HG03558 (cell line): ENCODE measurements around the gene ARL5A.

ENCODE experiments used
- ATAC-seq: cut with Tn5 transposase; IDR thresholded peaks from one replicate; pipeline ENCODE4 v1.9.1; 2021; ENCODE audit warnings: moderate number of reproducible peaks; ENCODE audit not compliant: unreplicated experiment; ENCODE audit errors: extremely low read depth

The ARL5A gene

GRCh38 chr2:151841047-151841424, 12.8 kb upstream of the ARL5A start:
- no peak for ATAC-seq

DNA sequence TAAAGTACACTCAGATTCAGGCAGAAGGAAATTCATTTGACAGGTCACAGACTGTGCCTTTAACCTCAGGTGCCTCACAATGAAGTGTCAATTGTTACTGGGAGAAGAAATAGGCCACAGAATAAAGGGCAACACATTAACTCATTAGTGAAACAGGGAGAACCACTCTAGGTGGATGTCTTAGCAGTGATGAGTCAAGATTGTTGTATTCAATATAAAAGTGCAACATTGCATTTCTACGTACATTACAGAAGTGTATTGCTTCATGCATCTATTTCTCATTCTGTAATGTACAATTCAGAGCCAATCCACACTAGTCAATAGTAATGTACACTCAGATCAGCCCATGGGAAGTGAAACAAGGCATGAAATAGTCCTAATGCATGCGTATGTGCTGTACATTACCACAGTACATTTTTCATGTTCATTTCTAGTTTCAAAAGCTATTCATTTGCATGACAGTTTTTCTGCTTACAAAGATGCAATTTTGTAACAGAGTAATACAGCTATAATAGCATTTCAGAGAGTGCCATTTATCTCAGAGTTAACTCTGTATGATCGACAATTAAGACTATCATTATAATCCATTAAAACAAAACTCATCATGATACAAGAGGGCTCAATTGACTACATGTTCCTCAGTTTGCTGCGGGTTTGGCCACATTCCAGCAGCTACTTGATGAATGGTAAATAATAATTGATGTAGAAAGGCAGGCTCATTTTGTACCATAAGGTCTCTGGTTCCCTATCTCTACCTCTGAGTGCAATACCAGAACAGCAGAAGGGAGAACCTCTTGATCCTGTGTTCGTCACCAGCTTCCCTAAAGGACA, 12.2 kb upstream of the ARL5A start:
- ATAC-seq, result peak; percentile 93

DNA sequence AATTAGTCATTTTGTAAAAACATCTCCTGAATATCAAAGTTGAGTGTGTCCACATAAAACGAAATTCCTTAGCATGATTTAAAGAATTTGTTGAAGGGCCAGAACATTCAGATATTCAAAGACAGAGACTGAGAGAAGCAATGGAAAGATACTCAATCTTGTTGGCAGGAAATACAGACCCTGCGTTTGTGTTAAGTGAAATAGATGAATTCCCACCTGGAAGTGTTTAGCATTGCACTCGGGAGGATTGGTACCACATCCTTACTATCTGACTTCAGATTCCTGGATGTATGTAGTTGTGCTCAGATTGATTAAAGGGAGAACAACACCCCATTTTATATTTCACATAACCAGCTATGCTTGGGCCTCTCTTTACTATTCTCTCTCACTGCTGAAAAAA, 9.7 kb upstream of the ARL5A start:
- ATAC-seq, result no peak

- ATAC-seq, result no peak
These were observed 5.8 kb upstream of the ARL5A start for GRCh38 chr2:151833984-151834383.

GRCh38 chr2:151830961-151831360, 2.7 kb upstream of the ARL5A start:
- no peak for ATAC-seq

DNA sequence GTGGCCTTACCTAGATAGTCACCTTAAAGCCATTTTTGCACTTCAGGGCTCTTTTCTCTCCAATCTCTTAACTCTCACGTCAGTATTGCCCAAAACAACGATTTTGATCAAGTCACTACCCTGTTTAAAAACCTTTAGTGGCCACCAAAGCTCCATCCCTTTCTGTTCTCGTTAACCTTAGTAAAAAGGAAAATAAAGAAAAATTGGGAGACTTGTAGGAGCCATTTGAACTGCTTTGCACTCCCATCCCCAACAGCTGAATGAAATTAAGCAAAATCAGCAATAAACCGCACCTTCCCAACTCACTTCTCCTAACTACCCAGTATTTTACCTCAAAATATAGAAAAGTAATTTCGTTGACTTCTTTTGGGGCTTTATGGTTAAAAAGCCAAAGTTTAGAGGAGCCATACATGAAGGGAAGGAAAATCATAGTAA, 686 bp upstream of the ARL5A start:
- ATAC-seq, result no peak

DNA sequence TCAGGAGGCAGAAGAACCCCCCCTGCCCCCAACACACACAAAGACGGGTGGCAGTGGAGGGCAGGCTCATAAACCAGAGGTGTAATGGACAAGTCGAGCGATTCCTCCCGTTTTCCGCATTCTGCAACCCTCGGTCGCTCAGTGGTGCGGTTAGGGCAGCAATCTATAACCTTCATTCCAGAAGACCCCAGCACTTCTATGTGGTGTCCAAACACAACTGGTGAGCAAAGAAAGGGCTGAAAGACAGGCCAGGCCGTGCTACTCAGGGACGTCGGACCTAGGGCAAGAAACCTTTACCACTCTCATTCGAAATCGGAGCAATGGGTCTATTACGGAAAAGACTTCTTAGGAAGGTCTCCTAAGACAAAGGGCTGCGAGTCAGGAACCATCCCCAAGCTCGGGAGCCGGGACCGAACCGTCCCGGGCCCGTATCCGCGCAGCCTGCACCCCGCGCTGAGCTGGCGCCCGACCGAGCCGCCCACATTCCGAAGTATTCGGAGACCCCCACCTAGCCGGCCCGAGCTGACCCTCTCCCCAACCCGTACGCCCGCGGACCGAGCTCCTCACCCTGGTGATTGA, 568 bp downstream of the ARL5A start:
- ATAC-seq, result no peak

- no peak for ATAC-seq
These were observed 1.5 kb downstream of the ARL5A start for GRCh38 chr2:151826737-151827157.

- no peak for ATAC-seq
These were observed 3.3 kb downstream of the ARL5A start for GRCh38 chr2:151824886-151825285.

DNA sequence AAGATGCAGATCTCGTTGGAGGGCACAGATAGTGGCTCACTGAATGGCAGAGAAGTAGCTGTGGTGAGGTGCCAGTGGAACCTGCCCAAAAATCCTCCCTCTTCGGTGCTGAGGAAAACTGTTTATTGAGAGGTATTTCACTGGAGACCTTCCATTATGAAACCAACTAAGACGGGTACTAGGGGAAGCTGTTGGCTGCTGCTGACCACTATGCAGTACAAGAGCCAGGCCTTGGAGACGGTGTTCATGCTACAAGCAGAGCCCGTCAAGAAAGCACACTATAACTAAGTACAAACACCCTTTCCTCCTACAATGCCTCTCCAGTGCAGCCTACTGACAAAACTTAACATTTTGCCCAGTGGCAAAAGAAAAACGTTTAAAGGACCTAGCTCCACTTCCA, 4.6 kb downstream of the ARL5A start:
- no peak for ATAC-seq

DNA sequence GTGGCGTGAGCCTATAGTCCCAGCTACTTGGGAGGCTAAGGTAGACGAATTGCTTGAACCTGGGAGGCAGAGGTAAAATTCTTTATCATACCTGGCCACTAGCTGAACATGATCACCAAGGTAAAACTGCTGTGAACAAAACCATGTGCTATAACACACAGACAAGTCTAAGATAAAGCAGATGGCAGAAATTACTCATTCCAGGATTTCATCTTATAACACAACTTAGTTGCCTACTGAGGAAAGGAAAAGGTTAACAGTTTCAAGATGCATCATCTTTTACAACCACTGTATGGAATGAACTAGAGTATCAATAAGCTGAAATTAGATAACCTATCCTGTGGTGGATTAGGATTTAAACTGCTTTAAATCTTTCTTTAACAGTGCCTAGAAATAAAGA, 8.3 kb downstream of the ARL5A start:
- ATAC-seq, result peak; percentile 75

DNA sequence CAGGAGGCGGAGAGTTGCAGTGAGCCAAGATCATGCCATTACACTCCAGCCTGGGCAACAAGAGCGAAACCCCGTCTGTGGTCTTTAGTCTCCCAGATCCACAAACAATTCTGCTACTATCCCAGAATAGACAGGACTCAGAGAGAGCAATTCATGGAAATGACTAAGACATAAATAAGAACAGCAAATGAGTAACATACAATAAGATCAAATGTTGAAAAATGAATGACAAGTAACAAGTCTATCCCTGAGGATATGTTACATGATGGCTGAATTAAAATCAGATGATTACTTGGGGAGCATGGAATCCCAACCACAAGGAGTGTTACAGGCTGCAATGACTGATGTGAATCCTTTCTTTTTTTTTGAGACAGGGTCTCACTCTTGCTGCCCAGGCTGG, 10.3 kb downstream of the ARL5A start:
- no peak for ATAC-seq

DNA sequence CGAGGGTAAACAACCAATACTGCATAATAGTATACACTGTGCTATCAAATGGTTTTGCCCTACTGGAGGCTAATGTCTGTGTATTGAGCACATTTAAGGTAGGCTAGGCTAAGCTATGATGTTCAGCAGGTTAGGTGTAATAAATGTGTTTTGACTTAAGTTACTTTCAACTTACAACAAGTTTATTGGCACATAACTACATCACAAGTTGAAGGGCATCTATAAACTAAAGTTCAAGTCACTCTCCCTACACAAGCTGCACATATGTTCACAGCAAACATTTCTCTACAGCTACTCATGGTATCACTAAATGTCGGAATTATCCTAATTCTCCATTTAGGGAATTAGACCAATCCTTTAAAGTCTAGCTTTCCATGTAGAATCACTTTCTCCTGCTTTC, 11.4 kb downstream of the ARL5A start:
- no peak for ATAC-seq

GRCh38 chr2:151815821-151816489, 12.3 kb downstream of the ARL5A start:
- no peak for ATAC-seq

DNA sequence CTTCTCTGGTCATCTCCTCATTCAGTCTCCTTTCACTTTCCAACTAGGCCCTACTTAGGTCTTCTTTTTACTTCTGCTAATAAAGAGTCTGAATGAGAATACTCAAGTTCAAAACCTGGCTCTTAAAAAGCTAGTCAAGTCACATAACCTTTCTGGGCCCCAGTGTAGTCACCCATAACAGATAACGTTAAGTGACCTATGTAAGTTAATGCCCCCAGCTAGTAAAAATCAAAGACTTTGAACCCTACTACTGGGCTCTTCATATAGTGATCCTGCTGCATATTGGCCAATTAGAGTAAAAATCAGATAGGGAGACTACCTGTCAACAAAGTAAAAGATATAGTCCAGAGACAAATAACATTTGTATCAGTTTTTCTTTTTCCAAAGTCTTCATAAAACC, 17.7 kb downstream of the ARL5A start:
- no peak for ATAC-seq

GRCh38 chr2:151809073-151809383, 19.2 kb downstream of the ARL5A start:
- ATAC-seq, result no peak

- no peak for ATAC-seq
These were observed 19.8 kb downstream of the ARL5A start for GRCh38 chr2:151808258-151809072.

DNA sequence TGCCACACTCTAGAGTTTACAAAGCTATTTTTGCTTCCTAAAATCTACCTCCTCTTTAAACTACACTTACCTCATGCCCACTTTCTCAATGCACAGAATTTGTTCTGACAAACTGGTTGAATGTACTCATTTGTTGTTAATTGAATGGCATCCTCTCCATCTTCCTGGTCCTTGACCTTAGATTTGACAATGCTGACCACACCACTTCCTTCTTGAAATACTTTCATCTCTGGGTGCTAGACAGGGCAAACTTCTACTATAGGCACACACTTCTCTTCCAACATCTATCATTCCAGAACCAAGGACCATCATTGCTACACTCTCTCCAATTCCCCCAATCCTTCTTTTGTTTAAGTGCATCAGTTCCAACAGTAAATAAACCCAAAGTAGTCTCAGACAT, 22.3 kb downstream of the ARL5A start:
- ATAC-seq, result no peak

DNA sequence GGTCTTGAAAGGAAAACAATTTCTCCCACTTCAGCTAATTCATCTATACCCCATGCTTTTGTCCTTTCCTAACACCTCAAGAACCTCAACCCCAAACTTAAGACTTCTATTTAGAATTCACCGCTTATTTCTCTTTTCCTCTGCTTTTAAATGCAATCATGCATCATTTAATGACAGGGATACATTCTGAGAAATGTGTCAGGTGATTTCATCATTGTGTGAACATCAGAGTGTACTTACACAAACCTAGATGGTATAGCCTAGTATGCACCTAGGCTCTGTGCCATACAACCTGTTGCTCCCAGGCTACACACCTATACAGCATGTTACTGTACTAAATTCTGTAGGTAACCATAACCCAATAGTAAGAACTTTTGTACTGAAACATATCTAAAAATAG, 22.9 kb downstream of the ARL5A start:
- ATAC-seq, result no peak

- no peak for ATAC-seq
These were observed 24.4 kb downstream of the ARL5A start for GRCh38 chr2:151803811-151804210.

- ATAC-seq, result no peak
These were observed 25.9 kb downstream of the ARL5A start for GRCh38 chr2:151802315-151802714.
